H9 (cell line): ENCODE results near the gene ACAD9. TPM values are rescaled to one million over a fixed set of nuclear protein-coding genes. Genes with fewer than 3 reads are reported as not detected.

Experiments used
- DNase-seq: peaks from one replicate; pipeline ENCODE4 v3.0.0-alpha.2; 2017
- H2AFZ ChIP-seq: one replicate; pipeline ENCODE4 v1.6.1; 2013; ENCODE audit warnings: mild to moderate bottlenecking, low read length, control low read depth, moderate library complexity
- H2AK5ac ChIP-seq: 2 replicates; pipeline ENCODE4 v1.6.1; 2013; ENCODE audit warnings: low read length, control low read depth, mixed read lengths; ENCODE audit not compliant: insufficient read length
- H2BK120ac ChIP-seq: one replicate; pipeline ENCODE4 v1.6.1; 2013; ENCODE audit warnings: low read depth, mild to moderate bottlenecking, low read length, control low read depth, inconsistent platforms; ENCODE audit not compliant: poor library complexity, severe bottlenecking
- H2BK12ac ChIP-seq: 2 replicates; pipeline ENCODE4 v1.6.1; 2013; ENCODE audit warnings: low read length, control low read depth, mixed read lengths, low read depth; ENCODE audit not compliant: insufficient read length
- H2BK15ac ChIP-seq: 2 replicates; pipeline ENCODE4 v1.6.1; 2013; ENCODE audit warnings: low read depth, low read length, control low read depth
- H2BK20ac ChIP-seq: one replicate; pipeline ENCODE4 v1.6.1; 2013; ENCODE audit warnings: low read depth, mild to moderate bottlenecking, low read length, control low read depth, inconsistent platforms; ENCODE audit not compliant: poor library complexity, severe bottlenecking
- H2BK5ac ChIP-seq: 2 replicates; pipeline ENCODE4 v1.6.1; 2013; ENCODE audit warnings: low read length, control low read depth, mixed read lengths; ENCODE audit not compliant: insufficient read length
- H3K14ac ChIP-seq: 2 replicates; pipeline ENCODE4 v1.6.1; 2013; ENCODE audit warnings: low read length, control low read depth; ENCODE audit not compliant: insufficient read depth
- H3K18ac ChIP-seq: 2 replicates; pipeline ENCODE4 v1.6.1; 2013; ENCODE audit warnings: low read depth, mild to moderate bottlenecking, mixed read lengths, low read length, control low read depth; ENCODE audit not compliant: insufficient read length
- H3K23ac ChIP-seq: 2 replicates; pipeline ENCODE4 v1.6.1; 2013; ENCODE audit warnings: low read length, control low read depth, mixed read lengths, low read depth; ENCODE audit not compliant: insufficient read length
- H3K23me2 ChIP-seq: 2 replicates; pipeline ENCODE4 v1.6.1; 2013; ENCODE audit warnings: low read depth, mild to moderate bottlenecking, mixed read lengths, low read length, control low read depth; ENCODE audit not compliant: insufficient read length, poor library complexity, severe bottlenecking
- H3K27ac ChIP-seq: 2 replicates; pipeline ENCODE4 v1.5.1; 2013; ENCODE audit warnings: low read length, control low read depth, mixed read lengths, low read depth; ENCODE audit not compliant: insufficient read length
- H3K27me3 ChIP-seq: 2 replicates; pipeline ENCODE4 v1.6.1; 2013; ENCODE audit warnings: low read length, control low read depth, inconsistent platforms; ENCODE audit not compliant: insufficient read depth
- H3K4ac ChIP-seq: 2 replicates; pipeline ENCODE4 v1.6.1; 2013; ENCODE audit warnings: low read depth, mild to moderate bottlenecking, control low read depth, inconsistent platforms, low read length, moderate library complexity
- H3K4me1 ChIP-seq: 2 replicates; pipeline ENCODE4 v1.6.1; 2013; ENCODE audit warnings: low read length, control low read depth, inconsistent platforms; ENCODE audit not compliant: insufficient read depth
- H3K4me2 ChIP-seq: 2 replicates; pipeline ENCODE4 v1.6.1; 2013; ENCODE audit warnings: low read length, control low read depth, mixed read lengths; ENCODE audit not compliant: insufficient read length, insufficient read depth
- H3K56ac ChIP-seq: 2 replicates; pipeline ENCODE4 v1.6.1; 2013; ENCODE audit warnings: low read depth, mild to moderate bottlenecking, mixed read lengths, low read length, control low read depth; ENCODE audit not compliant: insufficient read length
- H3K79me1 ChIP-seq: 2 replicates; pipeline ENCODE4 v1.6.1; 2013; ENCODE audit warnings: low read depth, mild to moderate bottlenecking, moderate library complexity, low read length, control low read depth, inconsistent platforms; ENCODE audit not compliant: insufficient read depth, poor library complexity, severe bottlenecking
- H3K79me2 ChIP-seq: 2 replicates; pipeline ENCODE4 v1.6.1; 2013; ENCODE audit warnings: low read length, control low read depth, inconsistent platforms; ENCODE audit not compliant: insufficient read depth
- H3K9ac ChIP-seq: 2 replicates; pipeline ENCODE4 v1.6.1; 2013; ENCODE audit warnings: low read length, control low read depth, mixed read lengths; ENCODE audit not compliant: insufficient read length; ENCODE audit errors: extremely low read depth
- H3K9me3 ChIP-seq: one replicate; pipeline ENCODE4 v1.6.1; 2013; ENCODE audit warnings: low read depth, low read length, inconsistent platforms; ENCODE audit not compliant: control insufficient read depth
- H3T11ph ChIP-seq: one replicate; pipeline ENCODE4 v1.6.1; 2013; ENCODE audit warnings: mild to moderate bottlenecking, low read length, control low read depth, inconsistent platforms
- H4K20me1 ChIP-seq: one replicate; pipeline ENCODE4 v1.6.1; 2013; ENCODE audit not compliant: control insufficient read depth, insufficient read length, insufficient read depth
- H4K5ac ChIP-seq: 2 replicates; pipeline ENCODE4 v1.6.1; 2013; ENCODE audit warnings: low read depth, mild to moderate bottlenecking, mixed read lengths, low read length, control low read depth; ENCODE audit not compliant: insufficient read length
- H4K8ac ChIP-seq: replicated peaks from 2 replicates; pipeline ENCODE4 v1.6.1; 2013; ENCODE audit warnings: low read length, control low read depth, mixed read lengths, low read depth; ENCODE audit not compliant: insufficient read length
- H4K91ac ChIP-seq: 2 replicates; pipeline ENCODE4 v1.6.1; 2013; ENCODE audit warnings: low read depth, mild to moderate bottlenecking, moderate library complexity, mixed read lengths, low read length, control low read depth; ENCODE audit not compliant: insufficient read length
- H3K27ac Mint-ChIP-seq, 3 experiments: 2 replicates in 2 of 3; 3 replicates in 1 of 3; pipeline ENCODE4 v1.8.0; 2020 to 2021; ENCODE audit warnings: mixed read lengths in 3 of 3, mild to moderate bottlenecking in 1 of 3, moderate library complexity in 1 of 3
- H3K27me3 Mint-ChIP-seq: 2 replicates; pipeline ENCODE4 v1.8.0; 2021; ENCODE audit warnings: low read depth, mild to moderate bottlenecking, moderate library complexity, mixed read lengths
- H3K36me3 Mint-ChIP-seq, 3 experiments: 2 replicates in 2 of 3; 3 replicates in 1 of 3; pipeline ENCODE4 v1.8.0; 2020 to 2021; ENCODE audit warnings: low read depth in 3 of 3, mixed read lengths in 3 of 3; ENCODE audit not compliant: insufficient read depth in 1 of 3
- H3K4me1 Mint-ChIP-seq, 2 experiments: 2 replicates each; pipeline ENCODE4 v1.8.0; 2020; ENCODE audit warnings: mixed read lengths in 2 of 2
- H3K4me3 Mint-ChIP-seq, 2 experiments: 2 replicates in 1 of 2; 3 replicates in 1 of 2; pipeline ENCODE4 v1.8.0; 2020 to 2021; ENCODE audit warnings: mild to moderate bottlenecking in 2 of 2, mixed read lengths in 2 of 2, moderate library complexity in 1 of 2
- H3K9me3 Mint-ChIP-seq, 2 experiments: 2 replicates in 1 of 2; 3 replicates in 1 of 2; pipeline ENCODE4 v1.8.0; 2020; ENCODE audit warnings: mild to moderate bottlenecking in 2 of 2, mixed read lengths in 2 of 2, moderate library complexity in 1 of 2
- WGBS: extraction: QIAGEN DNeasy Blood & Tissue Kit; methylation state at CpG from one replicate; pipeline ENCODE4 v1.1.7; 2013; ENCODE audit warnings: missing lambda C conversion rate, low lambda C conversion rate, mixed read lengths; ENCODE audit not compliant: insufficient read length; ENCODE audit errors: extremely low coverage; 5-methylcytosine and 5-hydroxymethylcytosine counted together
- total RNA-seq: library from RNA; stranded (reverse); gene quantifications from 2 replicates; pipeline ENCODE4 v1.2.1, GENCODE V29; 2021
- TF ChIP-seq, protein P1 (sequence below): fragments of 200-600 bp; sonication (generic); conservative IDR thresholded peaks from 3 replicates; pipeline ENCODE4 v1.8.0; 2021; ENCODE audit warnings: antibody characterized with exemption, mild to moderate bottlenecking

ACAD9 gene
- total RNA-seq, 1 experiment from 2014 or later: 43.1 TPM

DNA sequence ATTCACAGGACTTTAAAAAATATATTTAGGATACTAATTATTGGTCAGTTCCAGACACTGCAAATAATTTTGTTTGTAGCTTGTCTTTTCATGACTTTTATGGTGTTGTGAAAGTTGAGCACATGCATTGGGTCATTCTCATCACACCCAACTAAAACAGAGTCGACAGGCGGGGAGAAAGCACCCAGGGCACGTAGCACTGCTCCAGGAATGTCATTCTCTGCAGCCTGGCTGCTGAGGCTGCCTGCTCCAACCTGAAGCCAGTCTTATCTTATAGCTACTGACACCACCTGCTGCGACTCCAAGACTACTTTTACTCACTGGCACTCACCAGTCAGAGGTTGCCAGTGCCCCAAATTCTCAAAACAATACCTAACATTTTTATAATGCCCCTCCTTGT lies 56.9 kb downstream of the ACAD9 start:
- Histone ChIP-seq H3K23ac (no peak overlapping the region), H3K18ac (no peak overlapping the region), H4K8ac (no peak overlapping the region), H3K4me1 (no peaks in the 10 kb centered on the region), H2AK5ac (no peak overlapping the region), H3K27me3 (no peaks in the 10 kb centered on the region), H3K9me3 (no peaks in the 10 kb centered on the region), H2BK15ac (no peak overlapping the region), H3K27ac (no peak overlapping the region), H2BK12ac (no peak overlapping the region), H2BK20ac (no peak overlapping the region), H3K56ac (no peak overlapping the region), H4K91ac (no peak overlapping the region), H4K5ac (no peak overlapping the region), H2BK120ac (no peak overlapping the region), H2AFZ (no peak overlapping the region), H3T11ph (no peak overlapping the region), H3K79me1 (no peaks in the 10 kb centered on the region), H3K4ac (no peak overlapping the region), H3K9ac (no peak overlapping the region), H4K20me1 (no peaks in the 10 kb centered on the region), H3K14ac (no peak overlapping the region), H3K23me2 (no peaks in the 10 kb centered on the region), H2BK5ac (no peak overlapping the region), H3K79me2 (no peaks in the 10 kb centered on the region), H3K4me2 (no peak overlapping the region)
- WGBS: no CpG with 5 or more reads among the region's 4 CpGs
- H3K36me3 Mint-ChIP-seq: no peaks in the 10 kb centered on the region
- H3K9me3 Mint-ChIP-seq: no peaks in the 10 kb centered on the region
- H3K27ac Mint-ChIP-seq: no peak overlapping the region
- H3K4me1 Mint-ChIP-seq: peaks cover 0 to 2% of the 10 kb centered on the region in 2 experiments; a peak in 1 of 4 replicates
- no peak for DNase-seq
- H3K27me3 Mint-ChIP-seq: peaks cover 18% of the 10 kb centered on the region
- TF ChIP-seq, protein P1, sequence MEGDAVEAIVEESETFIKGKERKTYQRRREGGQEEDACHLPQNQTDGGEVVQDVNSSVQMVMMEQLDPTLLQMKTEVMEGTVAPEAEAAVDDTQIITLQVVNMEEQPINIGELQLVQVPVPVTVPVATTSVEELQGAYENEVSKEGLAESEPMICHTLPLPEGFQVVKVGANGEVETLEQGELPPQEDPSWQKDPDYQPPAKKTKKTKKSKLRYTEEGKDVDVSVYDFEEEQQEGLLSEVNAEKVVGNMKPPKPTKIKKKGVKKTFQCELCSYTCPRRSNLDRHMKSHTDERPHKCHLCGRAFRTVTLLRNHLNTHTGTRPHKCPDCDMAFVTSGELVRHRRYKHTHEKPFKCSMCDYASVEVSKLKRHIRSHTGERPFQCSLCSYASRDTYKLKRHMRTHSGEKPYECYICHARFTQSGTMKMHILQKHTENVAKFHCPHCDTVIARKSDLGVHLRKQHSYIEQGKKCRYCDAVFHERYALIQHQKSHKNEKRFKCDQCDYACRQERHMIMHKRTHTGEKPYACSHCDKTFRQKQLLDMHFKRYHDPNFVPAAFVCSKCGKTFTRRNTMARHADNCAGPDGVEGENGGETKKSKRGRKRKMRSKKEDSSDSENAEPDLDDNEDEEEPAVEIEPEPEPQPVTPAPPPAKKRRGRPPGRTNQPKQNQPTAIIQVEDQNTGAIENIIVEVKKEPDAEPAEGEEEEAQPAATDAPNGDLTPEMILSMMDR: no peak
- no peak overlapping the region for H3K4me3 Mint-ChIP-seq
